Measurements from ENCODE around the gene CSNK1A1.

- TF ChIP-seq POLR2A (IDR thresholded peaks at IDR 0.05) (no peak), CTCF (IDR thresholded peaks at IDR 0.05) (no peak)
Measured at GRCh38 chr5:149459891-149460290, 91.3 kb downstream of the CSNK1A1 start.

Measured in uterus (tissue), 2 donors.